HepG2 (cell line): ENCODE data around the gene RNF5. TPM values are rescaled to one million over a fixed set of nuclear protein-coding genes. Genes with fewer than 3 reads are reported as not detected.

Experiments
- ASH2L ChIP-seq: fragments of 300-600, 200-600 bp; sonication (generic); IDR thresholded peaks from 2 replicates; pipeline ENCODE4 v1.7.0; 2017; ENCODE audit warnings: low read depth, mild to moderate bottlenecking, moderate library complexity, mixed read lengths, low read length; ENCODE audit not compliant: insufficient read length
- CREB1 ChIP-seq, 2 experiments: fragments of 450-650 bp in 1 of 2; IDR thresholded peaks; 2 replicates each; pipeline ENCODE4 v1.6.1; 2016 to 2017; ENCODE audit warnings: control low read depth in 1 of 2, mild to moderate bottlenecking in 1 of 2, missing compliant biosample characterization in 1 of 2, missing genetic modification characterization in 1 of 2
- FOXC1 ChIP-seq: sonication (generic); formaldehyde crosslinking; IDR thresholded peaks from 2 replicates; pipeline ENCODE4 v1.8.0; 2022; ENCODE audit warnings: mild to moderate bottlenecking, missing genetic modification reagents, borderline replicate concordance
- GTF2F1 ChIP-seq: fragments of 150-350 bp; IDR thresholded peaks from 2 replicates; pipeline ENCODE4 v1.6.1; 2014; ENCODE audit warnings: low read length
- IRF2 ChIP-seq: IDR thresholded peaks from 2 replicates; pipeline ENCODE4 v1.6.1; 2018; ENCODE audit warnings: missing genetic modification reagents, missing compliant biosample characterization
- LRRFIP1 ChIP-seq: sonication (generic); formaldehyde crosslinking; conservative IDR thresholded peaks from 2 replicates; pipeline ENCODE4 v1.4.0; 2020; ENCODE audit warnings: missing genetic modification reagents
- MYNN ChIP-seq: sonication (generic); formaldehyde crosslinking; IDR thresholded peaks from 2 replicates; pipeline ENCODE4 v1.4.0; 2020; ENCODE audit warnings: mild to moderate bottlenecking, low read depth, missing genetic modification reagents
- NCOA2 ChIP-seq: sonication (generic); formaldehyde crosslinking; IDR thresholded peaks from 2 replicates; pipeline ENCODE4 v1.8.0; 2022; ENCODE audit warnings: inconsistent platforms
- NR2F6 ChIP-seq, 2 experiments: IDR thresholded peaks; 2 replicates each; pipeline ENCODE4 v1.6.1; 2016; ENCODE audit warnings: antibody characterized with exemption in 1 of 2, mild to moderate bottlenecking in 1 of 2
- SALL2 ChIP-seq: sonication (generic); formaldehyde crosslinking; IDR thresholded peaks from 2 replicates; pipeline ENCODE4 v1.8.1; 2023; ENCODE audit warnings: mild to moderate bottlenecking, missing genetic modification reagents, inconsistent platforms
- TGIF2 ChIP-seq: IDR thresholded peaks from 2 replicates; pipeline ENCODE4 v1.6.1; 2016; ENCODE audit warnings: control low read depth, missing compliant biosample characterization
- YEATS4 ChIP-seq: sonication (generic); formaldehyde crosslinking; IDR thresholded peaks from 2 replicates; pipeline ENCODE4 v1.4.0; 2020; ENCODE audit warnings: missing genetic modification reagents, borderline replicate concordance
- ZBTB34 ChIP-seq: sonication (generic); formaldehyde crosslinking; IDR thresholded peaks from 2 replicates; pipeline ENCODE4 v1.8.0; 2022; ENCODE audit warnings: mild to moderate bottlenecking, missing genetic modification reagents
- ZBTB39 ChIP-seq: sonication (generic); formaldehyde crosslinking; IDR thresholded peaks from 2 replicates; pipeline ENCODE4 v1.5.0; 2020; ENCODE audit warnings: missing genetic modification reagents
- ZIK1 ChIP-seq: sonication (generic); formaldehyde crosslinking; IDR thresholded peaks from 2 replicates; pipeline ENCODE4 v1.5.0; 2020; ENCODE audit warnings: mild to moderate bottlenecking, low read depth, missing genetic modification reagents, borderline replicate concordance
- ZNF280D ChIP-seq: sonication (generic); formaldehyde crosslinking; IDR thresholded peaks from 2 replicates; pipeline ENCODE4 v1.5.1; 2020; ENCODE audit warnings: mild to moderate bottlenecking, missing genetic modification reagents
- polyA plus RNA-seq, 8 experiments: library from polyadenylated mRNA; depleted of rRNA in 3 of 8; stranded (reverse) in 7 of 8; unstranded in 1 of 8; fragments of >200 nt; fragmentation: Illumina TruSeq in 4 of 8; extraction: Trizol in 4 of 8; gene quantifications; 2 replicates each; pipeline versions ENCODE4 v1.2.1 to v1.2.3, GENCODE V29; 2011 to 2016; ENCODE audit warnings: low read depth in 4 of 8, missing spikeins in 1 of 8, mixed read lengths in 1 of 8; ENCODE audit not compliant: insufficient read depth in 1 of 8
- total RNA-seq, 5 experiments: library from RNA; depleted of rRNA; stranded (reverse); fragments of >200 nt; fragmentation: Illumina TruSeq; extraction: Trizol; gene quantifications; 2 replicates each; pipeline ENCODE4 v1.2.3, GENCODE V29; 2016; ENCODE audit warnings: low read depth in 1 of 5

RNF5 gene
- total and polyA plus RNA-seq, 2 of the 13 experiments (the other 11 are each of a cell fraction or from before 2014, with no cell fraction given): 98.0 to 131 TPM

GRCh38 chr6:32177183-32177787, 920 bp upstream of the RNF5 start (continued):
- TF ChIP-seq SALL2 (no peak), ZBTB39 (no peak), ZNF280D (CRISPR knock-in tag) (no peak; the same call in 1 of the 2 replicates), FOXC1 (CRISPR knock-in tag) (peak; percentile 74; the same call in 1 of the 2 replicates), YEATS4 (CRISPR knock-in tag) (0 out of 2 replicates have a peak, but pooled peaks have one; percentile 7), ZIK1 (CRISPR knock-in tag) (no peak; the same call in 1 of the 2 replicates), LRRFIP1 (CRISPR knock-in tag) (no peak), NR2F6 (IDR thresholded peaks at IDR 0.05) (0 out of 2 replicates have a peak, but pooled peaks have one; percentile 18), NR2F6 (CRISPR knock-in tag; IDR thresholded peaks at IDR 0.05) (peak; percentile 51; the same call in 1 of the 2 replicates), TGIF2 (no peak; the same call in none of the 2 replicates), IRF2 (0 out of 2 replicates have a peak, but pooled peaks have one; percentile 4), CREB1 (IDR thresholded peaks at IDR 0.05) (peak; percentile 82), CREB1 (CRISPR knock-in tag; IDR thresholded peaks at IDR 0.05) (peak; percentile 84), MYNN (CRISPR knock-in tag) (no peak), ZBTB34 (CRISPR knock-in tag) (no peak), GTF2F1 (0 out of 2 replicates have a peak, but pooled peaks have one; percentile 14), NCOA2 (CRISPR knock-in tag) (0 out of 2 replicates have a peak, but pooled peaks have one; percentile 1), ASH2L (peak; percentile 5)
